Measurements from ENCODE around the gene EDAR. TPM values are rescaled to one million over a fixed set of nuclear protein-coding genes. Genes with fewer than 3 reads are reported as not detected.

EDAR gene
- total RNA-seq, 2 donors from 2014 or later: not detected

- no peak for DNase-seq
- no peak overlapping the region for H3K4me3 Mint-ChIP-seq
- H3K36me3 Mint-ChIP-seq (ENCODE audit: low read depth): no peaks in the 10 kb centered on the region
- Histone ChIP-seq H3K4me3 (ENCODE audit: low read length) (no peak overlapping the region), H3K36me3 (ENCODE audit: control insufficient read depth, insufficient read depth, low read length) (no peaks in the 10 kb centered on the region), H3K27ac (ENCODE audit: low read depth, low read length) (no peak overlapping the region), H3K27me3 (ENCODE audit: control insufficient read depth, insufficient read depth, low read length, poor library complexity, severe bottlenecking) (peaks cover 74% of the 10 kb centered on the region), H3K4me1 (ENCODE audit: control insufficient read depth, insufficient read depth, low read length) (peaks cover 13% of the 10 kb centered on the region), H3K9me3 (ENCODE audit: control insufficient read depth, low read length) (no peaks in the 10 kb centered on the region), H3K9ac (ENCODE audit: extremely low read depth, low read length, poor library complexity, severe bottlenecking) (no peak overlapping the region)
- no peak for TF ChIP-seq CTCF (conservative IDR thresholded peaks at IDR 0.05)
- WGBS, 2 experiments (ENCODE audit: insufficient coverage in 1 of 2, insufficient read length in 1 of 2): 90% methylated on average over 2 to 4 of the region's 4 CpGs
- peaks cover 70% of the 10 kb centered on the region for H3K27me3 Mint-ChIP-seq (ENCODE audit: insufficient read depth)
- peaks cover 27% of the 10 kb centered on the region for H3K4me1 Mint-ChIP-seq
- no peak overlapping the region for H3K27ac Mint-ChIP-seq
- H3K9me3 Mint-ChIP-seq: no peaks in the 10 kb centered on the region
Observed at GRCh38 chr2:108961796-108962195, 27.2 kb downstream of the EDAR start.

GRCh38 chr2:108960006-108960405, 29.0 kb downstream of the EDAR start:
- H3K4me1 Mint-ChIP-seq: peaks cover 14% of the 10 kb centered on the region
- TF ChIP-seq CTCF (conservative IDR thresholded peaks at IDR 0.05): peak; percentile 61
- Histone ChIP-seq H3K4me1 (ENCODE audit: control insufficient read depth, insufficient read depth, low read length) (peaks cover 13% of the 10 kb centered on the region), H3K9me3 (ENCODE audit: control insufficient read depth, low read length) (no peaks in the 10 kb centered on the region), H3K4me3 (ENCODE audit: low read length) (no peak overlapping the region), H3K27ac (ENCODE audit: low read depth, low read length) (no peak overlapping the region), H3K36me3 (ENCODE audit: control insufficient read depth, insufficient read depth, low read length) (no peaks in the 10 kb centered on the region), H3K9ac (ENCODE audit: extremely low read depth, low read length, poor library complexity, severe bottlenecking) (no peak overlapping the region), H3K27me3 (ENCODE audit: control insufficient read depth, insufficient read depth, low read length, poor library complexity, severe bottlenecking) (peaks cover 67% of the 10 kb centered on the region)
- H3K27ac Mint-ChIP-seq: no peak overlapping the region
- H3K4me3 Mint-ChIP-seq: no peak overlapping the region
- H3K36me3 Mint-ChIP-seq (ENCODE audit: low read depth): no peaks in the 10 kb centered on the region
- peaks cover 67% of the 10 kb centered on the region for H3K27me3 Mint-ChIP-seq (ENCODE audit: insufficient read depth)
- no peak for DNase-seq
- no peaks in the 10 kb centered on the region for H3K9me3 Mint-ChIP-seq
- 72 to 89% methylated on average over 4 to 5 of the region's 5 CpGs for WGBS, 2 experiments (ENCODE audit: insufficient coverage in 1 of 2, insufficient read length in 1 of 2)

GRCh38 chr2:108959401-108959800, 29.6 kb downstream of the EDAR start:
- WGBS, 2 experiments (ENCODE audit: insufficient coverage in 1 of 2, insufficient read length in 1 of 2): 93 to 98% methylated on average over 7 of the region's 7 CpGs
- DNase-seq: no peak
- Mint-ChIP-seq H3K27ac (no peak overlapping the region), H3K4me1 (peaks cover 14% of the 10 kb centered on the region), H3K27me3 (ENCODE audit: insufficient read depth) (peaks cover 61% of the 10 kb centered on the region), H3K9me3 (no peaks in the 10 kb centered on the region), H3K36me3 (ENCODE audit: low read depth) (no peaks in the 10 kb centered on the region), H3K4me3 (no peak overlapping the region)
- no peak overlapping the region for H3K4me3 ChIP-seq (ENCODE audit: low read length)
- H3K9ac ChIP-seq (ENCODE audit: extremely low read depth, low read length, poor library complexity, severe bottlenecking): no peak overlapping the region
- no peak overlapping the region for H3K27ac ChIP-seq (ENCODE audit: low read depth, low read length)
- peaks cover 13% of the 10 kb centered on the region for H3K4me1 ChIP-seq (ENCODE audit: control insufficient read depth, insufficient read depth, low read length)
- no peak for TF ChIP-seq CTCF (conservative IDR thresholded peaks at IDR 0.05)
- H3K27me3 ChIP-seq (ENCODE audit: control insufficient read depth, insufficient read depth, low read length, poor library complexity, severe bottlenecking): peaks cover 61% of the 10 kb centered on the region
- H3K9me3 ChIP-seq (ENCODE audit: control insufficient read depth, low read length): no peaks in the 10 kb centered on the region
- H3K36me3 ChIP-seq (ENCODE audit: control insufficient read depth, insufficient read depth, low read length): no peaks in the 10 kb centered on the region
